Astrocyte of the spinal cord (primary cell): ENCODE data around the gene HSP90AA1.
"Not testable (repeated sequence)": the region's sequence is repeated elsewhere in the genome, so short reads cannot be mapped to it uniquely, and the experiment has no call there.

Experiments used
- DNase-seq: peaks from one replicate; pipeline ENCODE4 v3.0.0; 2011; ENCODE audit warnings: low read depth, low spot score
- H3K4me3 ChIP-seq: 2 replicates; pipeline ENCODE4 v1.5.1; 2011; ENCODE audit warnings: low read depth, mild to moderate bottlenecking, low read length, moderate library complexity
- CTCF ChIP-seq: IDR thresholded peaks from 2 replicates; pipeline ENCODE4 v1.5.1; 2012; ENCODE audit warnings: low read depth, mild to moderate bottlenecking, low read length, inconsistent platforms
- in situ Hi-C: cut with HindIII; loops from 2 replicates; pipeline ENCODE4 v1.10.0; 2017; ENCODE audit warnings: low sequenced_read_pairs

The HSP90AA1 gene

GRCh38 chr14:102085948-102086708 lies 716 bp downstream of the HSP90AA1 start:
- in situ Hi-C loops: no loop called here
- H3K4me3 ChIP-seq: peak overlapping the region; percentile 80
- TF ChIP-seq CTCF: no peak
- peak; percentile 60 for DNase-seq

DNA sequence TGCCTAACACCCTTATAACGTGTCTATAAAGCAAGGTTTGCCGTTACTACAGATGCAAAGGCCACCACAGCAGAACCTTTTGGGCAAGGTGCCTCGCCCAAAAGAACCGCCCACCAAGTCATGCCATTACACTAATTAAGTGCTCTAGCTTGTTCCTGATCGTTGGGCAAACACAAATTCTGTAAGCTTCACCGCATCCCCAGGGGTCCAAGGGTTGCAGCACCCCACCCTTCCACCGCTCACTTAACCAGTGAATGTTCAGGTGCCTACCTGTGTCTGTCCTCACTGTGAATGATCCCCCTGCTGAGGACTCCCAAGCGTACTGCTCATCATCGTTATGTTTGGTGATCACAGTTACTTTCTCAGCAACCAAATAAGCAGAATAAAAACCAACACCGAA lies 1.4 kb downstream of the HSP90AA1 start:
- no peak for TF ChIP-seq CTCF
- in situ Hi-C loops: no loop called here
- peak overlapping the region; percentile 80 for H3K4me3 ChIP-seq
- DNase-seq: no peak

DNA sequence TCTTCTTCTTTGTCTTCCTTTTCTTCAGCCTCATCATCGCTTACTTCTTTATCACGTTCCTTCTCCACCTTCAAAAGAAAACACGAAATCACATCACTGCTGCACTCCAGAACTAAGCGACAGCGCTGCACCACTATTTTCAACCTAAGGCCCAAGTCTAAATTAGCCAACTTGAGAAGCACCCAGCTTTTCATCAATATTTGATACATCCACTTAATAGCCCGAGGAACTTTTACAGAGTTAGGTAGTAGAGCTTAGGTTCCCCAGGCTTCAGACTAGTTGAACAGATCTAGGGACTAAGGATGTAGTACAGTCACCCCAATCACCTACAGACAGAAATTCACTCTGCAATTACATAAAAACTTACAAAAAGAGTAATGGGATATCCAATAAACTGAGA lies 1.9 kb downstream of the HSP90AA1 start:
- no peak for TF ChIP-seq CTCF

GRCh38 chr14:102084522-102084921 lies 2.3 kb downstream of the HSP90AA1 start:
- H3K4me3 ChIP-seq, DNase-seq, in situ Hi-C loops: not testable (repeated sequence)

More for the DNA sequence above, 1.9 kb downstream of the HSP90AA1 start:
- H3K4me3 ChIP-seq: peak overlapping the region; percentile 80
- in situ Hi-C loops: no loop called here
- DNase-seq: no peak

GRCh38 chr14:102081231-102082080 lies 5.4 kb downstream of the HSP90AA1 start:
- no peak overlapping the region for H3K4me3 ChIP-seq
- no peak for TF ChIP-seq CTCF
- DNase-seq: no peak
- in situ Hi-C loops: no loop called here

DNA sequence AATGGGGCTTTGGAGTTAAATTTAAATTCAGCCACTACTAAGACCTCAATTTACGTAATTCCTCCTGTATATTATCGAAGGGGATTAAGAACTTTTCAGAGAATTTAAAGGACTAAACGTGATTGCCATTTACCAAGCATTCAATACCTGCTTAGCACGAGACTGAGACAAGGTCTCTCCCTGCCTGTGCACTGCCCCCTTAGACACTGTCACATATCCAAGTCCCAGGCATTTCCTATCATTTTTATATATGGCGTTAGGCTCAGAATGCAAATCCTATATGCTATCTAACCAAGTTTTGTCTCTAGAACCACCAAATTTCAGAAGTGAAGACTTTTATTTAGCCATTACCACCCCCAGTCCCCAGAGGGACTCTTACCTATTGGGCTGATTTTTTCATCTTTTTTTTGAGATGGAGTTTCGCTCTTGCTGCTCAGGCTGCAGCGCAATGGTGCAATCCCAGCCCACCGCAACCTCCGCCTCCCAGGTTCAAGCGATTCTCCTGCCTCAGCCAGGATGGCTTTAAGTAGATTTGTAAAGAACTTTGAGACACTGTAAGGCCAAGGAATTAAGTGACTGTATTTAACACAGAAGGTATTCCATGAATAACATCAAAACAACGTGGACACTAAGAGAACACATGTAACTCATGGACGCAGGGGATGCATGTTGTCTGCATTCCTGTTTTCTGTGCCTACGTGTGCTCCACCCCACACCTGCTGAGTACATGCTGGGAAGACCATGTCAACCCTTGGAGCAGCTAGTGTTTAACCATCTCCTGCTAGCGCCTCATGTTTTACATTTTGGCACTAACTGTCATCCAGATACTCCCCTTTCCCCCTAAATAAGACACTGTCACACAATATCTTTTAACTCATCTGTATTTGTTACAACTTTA lies 6.4 kb downstream of the HSP90AA1 start:
- in situ Hi-C loops: no loop called here
- H3K4me3 ChIP-seq: no peak overlapping the region
- no peak for TF ChIP-seq CTCF
- no peak for DNase-seq
